H1 (cell line): ENCODE data around the gene ARMC9. TPM values are rescaled to one million over a fixed set of nuclear protein-coding genes. Genes with fewer than 3 reads are reported as not detected.

Experiments used
- CTCF ChIA-PET: fragments of 300-600 bp; sonication (Branson Sonifier 250); formaldehyde crosslinking; loops from one replicate; lab custom pipeline; 2021; ENCODE audit not compliant: partially characterized antibody; lab: Charles Lee
- POLR2A ChIA-PET: fragments of 300-600 bp; sonication (Branson Sonifier 250); formaldehyde crosslinking; loops from one replicate; lab custom pipeline; 2021; ENCODE audit warnings: inconsistent platforms; ENCODE audit not compliant: partially characterized antibody; lab: Charles Lee
- DNase-seq, 2 experiments: peaks; one replicate each; pipeline versions ENCODE4 v3.0.0 to v3.0.0-alpha.2; 2010 to 2022; ENCODE audit warnings: low spot score in 2 of 2, low read depth in 1 of 2, mixed read lengths in 1 of 2
- FAIRE-seq: peaks from 2 replicates; lab custom pipeline; 2011; peaks lifted over from hg19 to GRCh38; lab: Jason Lieb, UNC
- H2AFZ ChIP-seq: 2 replicates; pipeline ENCODE4 v1.8.1; 2012; ENCODE audit warnings: low read length, inconsistent platforms
- H2AK5ac ChIP-seq: 2 replicates; pipeline ENCODE4 v1.6.1; 2013; ENCODE audit warnings: low read depth, low read length
- H2BK120ac ChIP-seq: replicated peaks from 2 replicates; pipeline ENCODE3; 2013; ENCODE audit warnings: low read depth, low read length, inconsistent platforms
- H2BK12ac ChIP-seq: 2 replicates; pipeline ENCODE4 v1.6.1; 2013; ENCODE audit warnings: low read depth, low read length
- H2BK15ac ChIP-seq: 2 replicates; pipeline ENCODE4 v1.6.1; 2013; ENCODE audit warnings: low read length
- H2BK20ac ChIP-seq: 2 replicates; pipeline ENCODE4 v1.6.1; 2013; ENCODE audit warnings: low read length
- H2BK5ac ChIP-seq: 2 replicates; pipeline ENCODE4 v1.6.1; 2013; ENCODE audit warnings: low read depth, low read length
- H3K14ac ChIP-seq: 2 replicates; pipeline ENCODE4 v1.6.1; 2013; ENCODE audit warnings: inconsistent platforms; ENCODE audit not compliant: insufficient read length
- H3K18ac ChIP-seq: 2 replicates; pipeline ENCODE4 v1.6.1; 2013; ENCODE audit warnings: low read length; ENCODE audit errors: extremely low read depth
- H3K23ac ChIP-seq: 2 replicates; pipeline ENCODE4 v1.6.1; 2013; ENCODE audit warnings: inconsistent platforms; ENCODE audit not compliant: insufficient read length
- H3K23me2 ChIP-seq: 2 replicates; pipeline ENCODE4 v1.6.1; 2013; ENCODE audit warnings: low read depth, low read length
- H3K27ac ChIP-seq: 2 replicates; pipeline ENCODE4 v1.6.1; 2011; ENCODE audit warnings: low read depth, low read length, inconsistent platforms
- H3K27me3 ChIP-seq, 4 experiments: replicated peaks in 1 of 4; 1 replicate in 1 of 4; 2 replicates in 3 of 4; pipeline versions ENCODE4 v1.6.1 to v1.8.1; 2011 to 2013; ENCODE audit warnings: low read length in 3 of 4, mild to moderate bottlenecking in 3 of 4, inconsistent platforms in 2 of 4, mixed read lengths in 2 of 4, moderate library complexity in 1 of 4; ENCODE audit not compliant: control insufficient read depth in 3 of 4, insufficient read depth in 3 of 4; ENCODE audit errors: extremely low read depth in 1 of 4
- H3K36me3 ChIP-seq, 4 experiments: 2 replicates each; pipeline versions ENCODE4 v1.6.1 to v1.8.1; 2011 to 2013; ENCODE audit warnings: mild to moderate bottlenecking in 4 of 4, low read length in 3 of 4, moderate library complexity in 2 of 4, control low read depth in 1 of 4, inconsistent platforms in 1 of 4; ENCODE audit not compliant: insufficient read depth in 4 of 4, control insufficient read depth in 2 of 4
- H3K4ac ChIP-seq: replicated peaks from 2 replicates; pipeline ENCODE3; 2013; ENCODE audit warnings: low read length, low read depth, mixed read lengths, inconsistent platforms; ENCODE audit not compliant: insufficient read length
- H3K4me1 ChIP-seq, 4 experiments: replicated peaks in 1 of 4; 1 replicate in 1 of 4; 2 replicates in 3 of 4; pipeline versions ENCODE4 v1.6.1 to v1.8.1; 2011 to 2013; ENCODE audit warnings: low read length in 3 of 4, inconsistent platforms in 2 of 4, mixed read lengths in 1 of 4; ENCODE audit not compliant: insufficient read depth in 4 of 4, control insufficient read depth in 3 of 4
- H3K4me2 ChIP-seq, 2 experiments: 2 replicates each; pipeline versions ENCODE4 v1.6.1 to v1.8.1; 2011 to 2013; ENCODE audit warnings: low read depth in 2 of 2, low read length in 2 of 2, control low read depth in 1 of 2, inconsistent platforms in 1 of 2, mild to moderate bottlenecking in 1 of 2; ENCODE audit not compliant: insufficient read depth in 1 of 2
- H3K4me3 ChIP-seq, 4 experiments: fragments of 200-600, 300-600 bp in 1 of 4; sonication (generic), shearing (Covaris generic), sonication (Bioruptor Twin) in 1 of 4; 2 replicates each; pipeline versions ENCODE4 v1.5.1 to v1.8.1; 2011 to 2016; ENCODE audit warnings: low read length in 4 of 4, low read depth in 3 of 4, control low read depth in 2 of 4, inconsistent platforms in 2 of 4, mild to moderate bottlenecking in 2 of 4, mixed read lengths in 1 of 4, moderate library complexity in 1 of 4; ENCODE audit not compliant: insufficient read depth in 2 of 4; ENCODE audit errors: extremely low read depth in 1 of 4
- H3K56ac ChIP-seq: replicated peaks from 2 replicates; pipeline ENCODE3; 2013; ENCODE audit warnings: low read depth, mild to moderate bottlenecking, mixed read lengths, low read length, inconsistent platforms; ENCODE audit not compliant: insufficient read length
- H3K79me1 ChIP-seq: 2 replicates; pipeline ENCODE4 v1.6.1; 2013; ENCODE audit warnings: low read depth, low read length, control low read depth
- H3K79me2 ChIP-seq, 2 experiments: 2 replicates each; pipeline versions ENCODE4 v1.6.1 to v1.8.1; 2012 to 2013; ENCODE audit warnings: low read length in 2 of 2, mild to moderate bottlenecking in 2 of 2, inconsistent platforms in 1 of 2; ENCODE audit not compliant: insufficient read depth in 2 of 2, control insufficient read depth in 1 of 2
- H3K9ac ChIP-seq, 4 experiments: replicated peaks in 1 of 4; 1 replicate in 1 of 4; 2 replicates in 3 of 4; pipeline versions ENCODE4 v1.6.1 to v1.8.1; 2011 to 2013; ENCODE audit warnings: low read depth in 3 of 4, low read length in 3 of 4, control low read depth in 2 of 4, mild to moderate bottlenecking in 2 of 4, moderate library complexity in 2 of 4, inconsistent platforms in 1 of 4; ENCODE audit errors: extremely low read depth in 1 of 4
- H3K9me3 ChIP-seq, 2 experiments: 2 replicates each; pipeline versions ENCODE4 v1.6.1 to v1.8.1; 2012 to 2013; ENCODE audit warnings: mild to moderate bottlenecking in 2 of 2, moderate library complexity in 2 of 2, control low read depth in 1 of 2, inconsistent platforms in 1 of 2, low read depth in 1 of 2, low read length in 1 of 2, mixed read lengths in 1 of 2; ENCODE audit not compliant: insufficient read depth in 2 of 2
- H4K20me1 ChIP-seq, 2 experiments: replicated peaks in 1 of 2; 2 replicates each; pipeline versions ENCODE3 to v1.8.1; 2011 to 2013; ENCODE audit warnings: inconsistent platforms in 2 of 2, low read length in 2 of 2, mild to moderate bottlenecking in 1 of 2; ENCODE audit not compliant: insufficient read depth in 2 of 2, control insufficient read depth in 1 of 2
- H4K5ac ChIP-seq: 2 replicates; pipeline ENCODE4 v1.6.1; 2013; ENCODE audit warnings: low read length, low read depth, mixed read lengths, inconsistent platforms; ENCODE audit not compliant: insufficient read length
- H4K8ac ChIP-seq: 2 replicates; pipeline ENCODE4 v1.8.0; 2013; ENCODE audit warnings: mild to moderate bottlenecking, moderate library complexity, low read length, inconsistent platforms; ENCODE audit not compliant: insufficient read depth; ENCODE audit errors: extremely low read depth
- H4K91ac ChIP-seq: replicated peaks from 2 replicates; pipeline ENCODE3; 2013; ENCODE audit warnings: low read length, mixed read lengths, inconsistent platforms; ENCODE audit not compliant: insufficient read length
- BRCA1 ChIP-seq: IDR thresholded peaks from 2 replicates; pipeline ENCODE4 v1.6.1; 2012; ENCODE audit warnings: low read depth, low read length, improper control_type of control experiment
- CBX5 ChIP-seq: fragments of 300-800, 300-1000 bp; sonication (generic); IDR thresholded peaks from 2 replicates; pipeline ENCODE4 v1.7.1; 2016; ENCODE audit warnings: antibody characterized with exemption, low read length, low read depth
- CHD2 ChIP-seq: IDR thresholded peaks from 2 replicates; pipeline ENCODE4 v1.6.1; 2012; ENCODE audit warnings: low read length, improper control_type of control experiment
- EGR1 ChIP-seq: IDR thresholded peaks from 2 replicates; pipeline ENCODE4 v1.6.1; 2011; ENCODE audit warnings: low read depth, low read length, borderline replicate concordance
- EP300 ChIP-seq, 2 experiments: IDR thresholded peaks; 1 replicate in 1 of 2; 2 replicates in 1 of 2; pipeline ENCODE4 v1.6.1; 2011 to 2012; ENCODE audit warnings: low read depth in 2 of 2, low read length in 2 of 2, mild to moderate bottlenecking in 2 of 2, borderline replicate concordance in 1 of 2, inconsistent platforms in 1 of 2, moderate library complexity in 1 of 2
- GABPA ChIP-seq: IDR thresholded peaks from 2 replicates; pipeline ENCODE4 v1.6.1; 2011; ENCODE audit warnings: mild to moderate bottlenecking, low read length, moderate library complexity, borderline replicate concordance; ENCODE audit not compliant: insufficient read depth
- HDAC2 ChIP-seq, 2 experiments: fragments of 300-600 bp in 1 of 2; sonication (generic) in 1 of 2; IDR thresholded peaks; 2 replicates each; pipeline ENCODE4 v1.6.1; 2011 to 2012; ENCODE audit warnings: low read depth in 2 of 2, low read length in 2 of 2, mild to moderate bottlenecking in 2 of 2, moderate library complexity in 2 of 2, borderline replicate concordance in 1 of 2, inconsistent platforms in 1 of 2
- PHF8 ChIP-seq: fragments of 200-600 bp; sonication (generic); conservative IDR thresholded peaks from 2 replicates; pipeline ENCODE4 v1.7.1; 2012; ENCODE audit warnings: low read depth, mild to moderate bottlenecking, inconsistent platforms, low read length, moderate library complexity
- POLR2A ChIP-seq, 2 experiments: IDR thresholded peaks; 1 replicate in 1 of 2; 2 replicates in 1 of 2; pipeline ENCODE4 v1.6.1; 2011; ENCODE audit warnings: low read depth in 2 of 2, low read length in 2 of 2, mild to moderate bottlenecking in 2 of 2; ENCODE audit errors: control extremely low read depth in 1 of 2
- POLR2AphosphoS5 ChIP-seq: IDR thresholded peaks from 2 replicates; pipeline ENCODE4 v1.6.1; 2011; ENCODE audit warnings: low read depth, low read length
- RBBP5 ChIP-seq: IDR thresholded peaks from 2 replicates; pipeline ENCODE4 v1.7.1; 2012; ENCODE audit warnings: low read depth, mild to moderate bottlenecking, inconsistent platforms, low read length, moderate library complexity, borderline replicate concordance
- SP1 ChIP-seq: IDR thresholded peaks from 2 replicates; pipeline ENCODE4 v1.6.1; 2011; ENCODE audit warnings: low read depth, low read length
- SP4 ChIP-seq: IDR thresholded peaks from 2 replicates; pipeline ENCODE4 v1.6.1; 2012; ENCODE audit warnings: low read length, inconsistent platforms
- SUZ12 ChIP-seq: fragments of 200-600 bp; sonication (generic); IDR thresholded peaks from 2 replicates; pipeline ENCODE4 v1.6.1; 2012; ENCODE audit warnings: mild to moderate bottlenecking, inconsistent platforms, low read length, moderate library complexity, mixed read lengths
- TAF1 ChIP-seq: IDR thresholded peaks from 2 replicates; pipeline ENCODE4 v1.6.1; 2011; ENCODE audit warnings: mild to moderate bottlenecking, low read depth, low read length
- WGBS, 2 experiments: shearing (Covaris generic) in 1 of 2; methylation state at CpG; one replicate each; pipeline versions ENCODE4 v1.1.6 to v1.1.7; 2013 to 2015; ENCODE audit warnings: low lambda C conversion rate in 2 of 2, mixed read lengths in 2 of 2, inconsistent platforms in 1 of 2, low coverage in 1 of 2, missing lambda C conversion rate in 1 of 2; ENCODE audit not compliant: insufficient replicate concordance in 2 of 2, insufficient coverage in 1 of 2, insufficient read length in 1 of 2; ENCODE audit errors: extremely low coverage in 1 of 2, missing lambda C conversion rate in 1 of 2; 5-methylcytosine and 5-hydroxymethylcytosine counted together
- polyA plus RNA-seq, 7 experiments: library from polyadenylated mRNA; depleted of rRNA in 3 of 7; stranded (reverse) in 5 of 7; unstranded in 2 of 7; fragments of >200 nt in 5 of 7; fragments of 200-250 nt in 2 of 7; gene quantifications; 1 replicate in 5 of 7; 2 replicates in 1 of 7; 4 replicates in 1 of 7; pipeline versions ENCODE4 v1.2.1 to v1.2.3, GENCODE V29; 2011 to 2013; ENCODE audit warnings: missing spikeins in 2 of 7, mixed read lengths in 2 of 7
- total RNA-seq: library from RNA; stranded (reverse); fragmentation: NEBNext Ultra II Directional; extraction: Animal tissue kit (Norgen Biotek cat#: 25700); gene quantifications from 2 replicates; pipeline ENCODE4 v1.2.1, GENCODE V29; 2021

Gene ARMC9
- total and polyA plus RNA-seq, 2 of the 8 experiments (the other 6 are each of a cell fraction or from before 2014, with no cell fraction given), result 23.2 to 36.1 TPM

- Histone ChIP-seq H3K79me1 (no peaks in the 10 kb centered on the region), H3K9ac (no peak overlapping the region), H2AK5ac (no peak overlapping the region), H3K36me3 (peaks cover 0 to 3% (median 0%) of the 10 kb centered on the region in 4 experiments; a peak in 2 of 8 replicates), H2BK120ac (no peak overlapping the region), H2AFZ (no peak overlapping the region), H4K91ac (no peak overlapping the region), H3K14ac (no peak overlapping the region), H3K56ac (no peak overlapping the region), H4K20me1 (no peaks in the 10 kb centered on the region), H4K5ac (no peak overlapping the region), H2BK20ac (no peak overlapping the region), H3K23ac (no peak overlapping the region), H3K4me1 (peaks cover 0 to 9% (median 1%) of the 10 kb centered on the region in 4 experiments; a peak in 1 of 7 replicates), H2BK12ac (no peak overlapping the region), H3K18ac (no peak overlapping the region), H2BK15ac (no peak overlapping the region), H3K4ac (no peak overlapping the region), H4K8ac (no peak overlapping the region), H3K4me3 (no peak overlapping the region), H3K9me3 (no peaks in the 10 kb centered on the region), H3K23me2 (no peaks in the 10 kb centered on the region), H3K27ac (no peak overlapping the region), H3K4me2 (no peak overlapping the region), H2BK5ac (no peak overlapping the region), H3K79me2 (no peaks in the 10 kb centered on the region), H3K27me3 (no peaks in the 10 kb centered on the region)
- 92% methylated on average over 4 of the region's 4 CpGs; no CpG with 5 or more reads in 1 of the 2 experiments for WGBS, 2 experiments
- TF ChIP-seq POLR2AphosphoS5 (no peak), PHF8 (no peak), EP300 (IDR thresholded peaks at IDR 0.05; ENCODE audit: borderline replicate concordance in 1 of 2, low read depth in 2 of 2, low read length in 2 of 2) (no peak), EGR1 (no peak), BRCA1 (no peak), TAF1 (no peak), POLR2A (IDR thresholded peaks at IDR 0.05; ENCODE audit: control extremely low read depth in 1 of 2, low read depth in 2 of 2, low read length in 2 of 2) (no peak), CHD2 (no peak), CBX5 (no peak), HDAC2 (IDR thresholded peaks at IDR 0.05; ENCODE audit: borderline replicate concordance in 1 of 2, low read depth in 2 of 2, low read length in 2 of 2) (no peak), GABPA (no peak), SUZ12 (no peak), RBBP5 (no peak), SP4 (no peak), SP1 (no peak)
- ChIA-PET CTCF (interaction anchor here (0.5 to 1.9 kb wide), 8 partner anchors 22 to 641 kb away, joined by 3 to 10 read pairs (median 4); no protein-coding TSS in a partner anchor), POLR2A (interaction anchor here (0.8 to 1.3 kb wide), 3 partner anchors 17 to 161 kb away, joined by 3 to 4 read pairs (median 4); no protein-coding TSS in a partner anchor)
- DNase-seq, result no peak
- no peak for FAIRE-seq
Observed at GRCh38 chr2:231293163-231293562, 94.7 kb downstream of the ARMC9 start.
